ENCODE results near the gene GALNT17.
"Not testable (repeated sequence)": the region's sequence is repeated elsewhere in the genome, so short reads cannot be mapped to it uniquely, and the experiment has no call there.

GALNT17 gene

GRCh38 chr7:71633551-71634008 is 501.6 kb downstream of the GALNT17 start:
- Histone ChIP-seq H2AFZ (ENCODE audit: low read depth, low read length) (no peak overlapping the region), H4K20me1 (ENCODE audit: insufficient read depth, low read length) (no peaks in the 10 kb centered on the region), H3K79me2 (ENCODE audit: low read length) (no peaks in the 10 kb centered on the region), H3K27ac (ENCODE audit: low read length) (no peak overlapping the region), H3K9ac (ENCODE audit: low read length) (no peak overlapping the region), H3K4me2 (ENCODE audit: low read length) (no peak overlapping the region), H3K4me3 (ENCODE audit: low read length) (no peak overlapping the region), H3K4me1 (ENCODE audit: low read length) (no peaks in the 10 kb centered on the region), H3K9me3 (ENCODE audit: insufficient read depth, low read length) (no peaks in the 10 kb centered on the region), H3K36me3 (replicated peaks; ENCODE audit: low read depth, low read length) (no peaks in the 10 kb centered on the region), H3K27me3 (ENCODE audit: low read depth, low read length) (no peaks in the 10 kb centered on the region)
- TF ChIP-seq CTCF (IDR thresholded peaks at IDR 0.05; ENCODE audit: low read depth, low read length) (no peak), EZH2phosphoT487 (IDR thresholded peaks at IDR 0.05; ENCODE audit: low read depth) (no peak)

GRCh38 chr7:71635849-71636248 is 503.9 kb downstream of the GALNT17 start:
- not testable (repeated sequence) for H3K4me3 ChIP-seq (ENCODE audit: low read length); H4K20me1 ChIP-seq (ENCODE audit: insufficient read depth, low read length); H3K9ac ChIP-seq (ENCODE audit: low read length); H3K36me3 ChIP-seq (replicated peaks; ENCODE audit: low read depth, low read length); H3K27ac ChIP-seq (ENCODE audit: low read length); H3K9me3 ChIP-seq (ENCODE audit: insufficient read depth, low read length); H3K4me2 ChIP-seq (ENCODE audit: low read length); H2AFZ ChIP-seq (ENCODE audit: low read depth, low read length); H3K79me2 ChIP-seq (ENCODE audit: low read length); H3K27me3 ChIP-seq (ENCODE audit: low read depth, low read length); H3K4me1 ChIP-seq (ENCODE audit: low read length)

GRCh38 chr7:71636329-71636728 is 504.4 kb downstream of the GALNT17 start:
- H3K4me1 ChIP-seq (ENCODE audit: low read length) = no peaks in the 10 kb centered on the region
- no peaks in the 10 kb centered on the region for H4K20me1 ChIP-seq (ENCODE audit: insufficient read depth, low read length)
- no peak overlapping the region for H2AFZ ChIP-seq (ENCODE audit: low read depth, low read length)
- H3K27me3 ChIP-seq (ENCODE audit: low read depth, low read length) = no peaks in the 10 kb centered on the region
- no peaks in the 10 kb centered on the region for H3K36me3 ChIP-seq (replicated peaks; ENCODE audit: low read depth, low read length)
- H3K9ac ChIP-seq (ENCODE audit: low read length) = no peak overlapping the region
- no peaks in the 10 kb centered on the region for H3K79me2 ChIP-seq (ENCODE audit: low read length)
- no peak overlapping the region for H3K4me3 ChIP-seq (ENCODE audit: low read length)
- no peak for TF ChIP-seq EZH2phosphoT487 (IDR thresholded peaks at IDR 0.05; ENCODE audit: low read depth)
- TF ChIP-seq CTCF (IDR thresholded peaks at IDR 0.05; ENCODE audit: low read depth, low read length) = no peak
- H3K4me2 ChIP-seq (ENCODE audit: low read length) = no peak overlapping the region
- no peaks in the 10 kb centered on the region for H3K9me3 ChIP-seq (ENCODE audit: insufficient read depth, low read length)
- no peak overlapping the region for H3K27ac ChIP-seq (ENCODE audit: low read length)

GRCh38 chr7:71637578-71637977 is 505.6 kb downstream of the GALNT17 start:
- TF ChIP-seq EZH2phosphoT487 (IDR thresholded peaks at IDR 0.05; ENCODE audit: low read depth) (no peak), CTCF (IDR thresholded peaks at IDR 0.05; ENCODE audit: low read depth, low read length) (no peak)
- no peaks in the 10 kb centered on the region for H3K4me1 ChIP-seq (ENCODE audit: low read length)
- H3K27me3 ChIP-seq (ENCODE audit: low read depth, low read length) = no peaks in the 10 kb centered on the region
- H3K79me2 ChIP-seq (ENCODE audit: low read length) = no peaks in the 10 kb centered on the region
- H2AFZ ChIP-seq (ENCODE audit: low read depth, low read length) = no peak overlapping the region
- H3K9me3 ChIP-seq (ENCODE audit: insufficient read depth, low read length) = no peaks in the 10 kb centered on the region
- no peaks in the 10 kb centered on the region for H3K36me3 ChIP-seq (replicated peaks; ENCODE audit: low read depth, low read length)
- H3K27ac ChIP-seq (ENCODE audit: low read length) = no peak overlapping the region
- H4K20me1 ChIP-seq (ENCODE audit: insufficient read depth, low read length) = no peaks in the 10 kb centered on the region
- H3K4me3 ChIP-seq (ENCODE audit: low read length) = no peak overlapping the region
- H3K4me2 ChIP-seq (ENCODE audit: low read length) = no peak overlapping the region
- no peak overlapping the region for H3K9ac ChIP-seq (ENCODE audit: low read length)

- no peaks in the 10 kb centered on the region for H3K4me1 ChIP-seq (ENCODE audit: low read length)
- no peak overlapping the region for H3K9ac ChIP-seq (ENCODE audit: low read length)
- H3K4me3 ChIP-seq (ENCODE audit: low read length) = no peak overlapping the region
- H3K36me3 ChIP-seq (replicated peaks; ENCODE audit: low read depth, low read length) = no peaks in the 10 kb centered on the region
- H2AFZ ChIP-seq (ENCODE audit: low read depth, low read length) = no peak overlapping the region
- no peak overlapping the region for H3K27ac ChIP-seq (ENCODE audit: low read length)
- no peaks in the 10 kb centered on the region for H3K9me3 ChIP-seq (ENCODE audit: insufficient read depth, low read length)
- no peak for TF ChIP-seq CTCF (IDR thresholded peaks at IDR 0.05; ENCODE audit: low read depth, low read length)
- TF ChIP-seq EZH2phosphoT487 (IDR thresholded peaks at IDR 0.05; ENCODE audit: low read depth) = no peak
- no peaks in the 10 kb centered on the region for H4K20me1 ChIP-seq (ENCODE audit: insufficient read depth, low read length)
- H3K27me3 ChIP-seq (ENCODE audit: low read depth, low read length) = no peaks in the 10 kb centered on the region
- no peak overlapping the region for H3K4me2 ChIP-seq (ENCODE audit: low read length)
- H3K79me2 ChIP-seq (ENCODE audit: low read length) = no peaks in the 10 kb centered on the region
Observed at GRCh38 chr7:71638108-71638507, 506.2 kb downstream of the GALNT17 start.
